HEK293 (cell line): ENCODE measurements around the gene TACC2.

Source experiments
- CTCF ChIA-PET: fragments of 350-600 bp; formaldehyde crosslinking; extraction: SDS; loops from one replicate; lab custom pipeline; 2021; ENCODE audit warnings: antibody characterized with exemption; lab: Yijun Ruan, JAX
- POLR2A ChIA-PET: fragments of 300-600 bp; formaldehyde crosslinking; extraction: SDS; loops from one replicate; lab custom pipeline; 2020; ENCODE audit warnings: antibody characterized with exemption, inconsistent platforms; lab: Yijun Ruan, JAX
- H3K27ac ChIP-seq: fragments of 200-500 bp; sonication (Bioruptor generic); 2 replicates; pipeline ENCODE4 v1.5.1; 2014; ENCODE audit warnings: low read depth, low read length, control low read depth, inconsistent platforms; ENCODE audit errors: extremely low read depth
- H3K36me3 ChIP-seq, 2 experiments: fragments of 200-500 bp in 1 of 2; sonication (Bioruptor generic) in 1 of 2; 1 replicate in 1 of 2; 2 replicates in 1 of 2; pipeline ENCODE4 v1.5.1; 2014 to 2017; ENCODE audit warnings: inconsistent platforms in 2 of 2, low read length in 2 of 2; ENCODE audit not compliant: control insufficient read depth in 2 of 2, insufficient read depth in 1 of 2
- H3K4me1 ChIP-seq: fragments of 200-500 bp; sonication (Bioruptor generic); 2 replicates; pipeline ENCODE4 v1.5.1; 2014; ENCODE audit warnings: mild to moderate bottlenecking, low read length, inconsistent platforms; ENCODE audit not compliant: control insufficient read depth, insufficient read depth
- H3K4me3 ChIP-seq: 2 replicates; pipeline ENCODE4 v1.5.1; 2011; ENCODE audit warnings: low read depth, mild to moderate bottlenecking, control low read depth, low read length, moderate library complexity
- H3K9me3 ChIP-seq: fragments of 200-500 bp; sonication (Bioruptor generic); 2 replicates; pipeline ENCODE4 v1.5.1; 2014; ENCODE audit warnings: low read depth, low read length, inconsistent platforms; ENCODE audit not compliant: control insufficient read depth, insufficient read depth
- ATF2 ChIP-seq: fragments of 450-650 bp; formaldehyde crosslinking; IDR thresholded peaks from 2 replicates; pipeline ENCODE4 v1.5.1; 2016; ENCODE audit warnings: missing biosample characterization, missing genetic modification characterization, low read depth
- BCL11B ChIP-seq: fragments of 450-650 bp; formaldehyde crosslinking; IDR thresholded peaks from 2 replicates; pipeline ENCODE4 v1.5.1; 2016; ENCODE audit warnings: low read depth, missing biosample characterization, missing genetic modification characterization
- GLI4 ChIP-seq: fragments of 450-650 bp; formaldehyde crosslinking; IDR thresholded peaks from 2 replicates; pipeline ENCODE4 v1.5.1; 2016; ENCODE audit warnings: missing biosample characterization, missing genetic modification characterization
- PRDM10 ChIP-seq: fragments of 450-650 bp; formaldehyde crosslinking; IDR thresholded peaks from 2 replicates; pipeline ENCODE4 v1.5.1; 2016; ENCODE audit warnings: missing biosample characterization, missing genetic modification characterization
- YY1 ChIP-seq: fragments of 450-650 bp; formaldehyde crosslinking; IDR thresholded peaks from 2 replicates; pipeline ENCODE4 v1.5.1; 2018; ENCODE audit warnings: missing biosample characterization, missing genetic modification characterization
- ZBTB20 ChIP-seq: fragments of 450-650 bp; formaldehyde crosslinking; IDR thresholded peaks from 2 replicates; pipeline ENCODE4 v1.5.1; 2016; ENCODE audit warnings: missing biosample characterization, missing genetic modification characterization
- ZBTB26 ChIP-seq: fragments of 450-650 bp; formaldehyde crosslinking; optimal IDR thresholded peaks from 2 replicates; pipeline ENCODE3; 2016; ENCODE audit warnings: missing biosample characterization, mild to moderate bottlenecking, missing genetic modification characterization
- ZFP3 ChIP-seq: fragments of 450-650 bp; formaldehyde crosslinking; IDR thresholded peaks from 2 replicates; pipeline ENCODE4 v1.5.1; 2016; ENCODE audit warnings: low read depth, missing biosample characterization, missing genetic modification characterization
- ZNF175 ChIP-seq: fragments of 450-650 bp; formaldehyde crosslinking; IDR thresholded peaks from 2 replicates; pipeline ENCODE4 v1.5.1; 2016; ENCODE audit warnings: missing biosample characterization, missing genetic modification characterization
- ZNF211 ChIP-seq: fragments of 450-650 bp; formaldehyde crosslinking; IDR thresholded peaks from 2 replicates; pipeline ENCODE4 v1.5.1; 2016; ENCODE audit warnings: low read depth, missing biosample characterization, missing genetic modification characterization
- ZNF214 ChIP-seq: fragments of 450-650 bp; formaldehyde crosslinking; IDR thresholded peaks from 2 replicates; pipeline ENCODE4 v1.5.1; 2017; ENCODE audit warnings: missing biosample characterization, mild to moderate bottlenecking, missing genetic modification characterization, borderline replicate concordance
- ZNF23 ChIP-seq: fragments of 450-650 bp; formaldehyde crosslinking; IDR thresholded peaks from 2 replicates; pipeline ENCODE4 v1.5.1; 2016; ENCODE audit warnings: missing biosample characterization, missing genetic modification characterization, borderline replicate concordance
- ZNF248 ChIP-seq: fragments of 450-650 bp; formaldehyde crosslinking; IDR thresholded peaks from 2 replicates; pipeline ENCODE4 v1.5.1; 2017; ENCODE audit warnings: missing biosample characterization, missing genetic modification characterization
- ZNF26 ChIP-seq: fragments of 450-650 bp; formaldehyde crosslinking; IDR thresholded peaks from 2 replicates; pipeline ENCODE4 v1.5.1; 2016; ENCODE audit warnings: missing biosample characterization, missing genetic modification characterization
- ZNF473 ChIP-seq: fragments of 450-650 bp; formaldehyde crosslinking; IDR thresholded peaks from 2 replicates; pipeline ENCODE4 v1.5.1; 2017; ENCODE audit warnings: missing biosample characterization, missing genetic modification characterization
- ZNF513 ChIP-seq: fragments of 450-650 bp; IDR thresholded peaks from 2 replicates; pipeline ENCODE4 v1.5.1; 2018; ENCODE audit warnings: missing biosample characterization, missing genetic modification characterization
- ZNF514 ChIP-seq: fragments of 450-650 bp; formaldehyde crosslinking; IDR thresholded peaks from 2 replicates; pipeline ENCODE4 v1.5.1; 2016; ENCODE audit warnings: missing biosample characterization, missing genetic modification characterization
- ZNF521 ChIP-seq: fragments of 450-650 bp; formaldehyde crosslinking; IDR thresholded peaks from 2 replicates; pipeline ENCODE4 v1.5.1; 2017; ENCODE audit warnings: missing biosample characterization, mild to moderate bottlenecking, missing genetic modification characterization
- ZNF596 ChIP-seq: fragments of 450-650 bp; IDR thresholded peaks from 2 replicates; pipeline ENCODE4 v1.5.0; 2018; ENCODE audit warnings: missing biosample characterization, mild to moderate bottlenecking, missing genetic modification characterization, moderate library complexity
- ZNF645 ChIP-seq: fragments of 450-650 bp; formaldehyde crosslinking; IDR thresholded peaks from 2 replicates; pipeline ENCODE4; 2016; ENCODE audit warnings: missing biosample characterization, missing genetic modification characterization
- ZNF677 ChIP-seq: fragments of 450-650 bp; IDR thresholded peaks from 2 replicates; pipeline ENCODE4 v1.5.0; 2018; ENCODE audit warnings: missing biosample characterization, mild to moderate bottlenecking, missing genetic modification characterization, moderate library complexity
- ZNF707 ChIP-seq: fragments of 450-650 bp; formaldehyde crosslinking; IDR thresholded peaks from 2 replicates; pipeline ENCODE4 v1.5.1; 2016; ENCODE audit warnings: missing biosample characterization, missing genetic modification characterization
- ZNF785 ChIP-seq: fragments of 450-650 bp; formaldehyde crosslinking; IDR thresholded peaks from 2 replicates; pipeline ENCODE4 v1.5.1; 2016; ENCODE audit warnings: missing biosample characterization, missing genetic modification characterization

TACC2 gene

GRCh38 chr10:122049076-122049475 lies 60.1 kb downstream of the TACC2 start:
- Histone ChIP-seq H3K4me1 (peaks cover 6% of the 10 kb centered on the region), H3K27ac (no peak overlapping the region), H3K9me3 (no peaks in the 10 kb centered on the region), H3K36me3 (no peaks in the 10 kb centered on the region; a peak in 1 of 3 replicates), H3K4me3 (no peak overlapping the region)
- ChIA-PET POLR2A (no interaction called here), CTCF (interaction anchor here (0.6 to 1.2 kb wide), 4 partner anchors 67 to 218 kb away, joined by 3 to 6 read pairs (median 4); no protein-coding TSS in a partner anchor)
- no peak for TF ChIP-seq ZNF26 (tag by site-specific recombination)
- no peak for TF ChIP-seq ZNF785 (tag by site-specific recombination)
- TF ChIP-seq ZBTB20 (tag by site-specific recombination): no peak
- no peak for TF ChIP-seq ZNF596
- no peak for TF ChIP-seq ZBTB26 (tag by site-specific recombination)
- no peak for TF ChIP-seq ZNF645
- no peak for TF ChIP-seq BCL11B (tag by site-specific recombination)

GRCh38 chr10:122050311-122050710 lies 61.3 kb downstream of the TACC2 start:
- CTCF ChIA-PET: interaction anchor here (0.6 to 0.9 kb wide), 4 partner anchors 67 to 217 kb away, joined by 3 read pairs; no protein-coding TSS in a partner anchor
- no peaks in the 10 kb centered on the region for H3K9me3 ChIP-seq
- H3K4me1 ChIP-seq: no peaks in the 10 kb centered on the region
- no peak overlapping the region for H3K4me3 ChIP-seq
- no peak overlapping the region for H3K27ac ChIP-seq
- H3K36me3 ChIP-seq: no peaks in the 10 kb centered on the region; a peak in 1 of 3 replicates
- POLR2A ChIA-PET: no interaction called here
- TF ChIP-seq ZNF707: no peak
- no peak for TF ChIP-seq ATF2 (tag by site-specific recombination)
- no peak for TF ChIP-seq ZNF248 (tag by site-specific recombination)
- TF ChIP-seq GLI4 (tag by site-specific recombination): no peak
- TF ChIP-seq PRDM10: no peak
- no peak for TF ChIP-seq ZNF473 (tag by site-specific recombination)
- no peak for TF ChIP-seq ZNF211
- TF ChIP-seq ZNF677 (tag by site-specific recombination): no peak
- no peak for TF ChIP-seq ZNF23 (tag by site-specific recombination)
- TF ChIP-seq ZNF214 (tag by site-specific recombination): no peak
- no peak for TF ChIP-seq ZNF521 (tag by site-specific recombination)
- TF ChIP-seq ZNF26 (tag by site-specific recombination): no peak
- no peak for TF ChIP-seq ZNF175 (tag by site-specific recombination)
- no peak for TF ChIP-seq YY1
- TF ChIP-seq ZFP3: no peak
- no peak for TF ChIP-seq ZNF513
- TF ChIP-seq ZNF514 (tag by site-specific recombination): no peak
